Placental epithelial cell (primary cell): ENCODE measurements around the gene UCP3. TPM values are rescaled to one million over a fixed set of nuclear protein-coding genes. Genes with fewer than 3 reads are reported as not detected.

Source experiments
- total RNA-seq: library from RNA; depleted of rRNA; stranded (reverse); fragments of >200 nt; gene quantifications from 2 replicates; pipeline ENCODE4 v1.2.3, GENCODE V29; 2012

Gene UCP3
- 0.33 and 3.1 TPM in 2 replicates for total RNA-seq

GRCh38 chr11:74008373-74009229 is at the start of gene UCP3:
UCP3 (minus strand) TSS chr11:74009085; CDS start chr11:74007042, 2,043 bp downstream.

GRCh38 chr11:73982595-73982989 is 26.3 kb downstream of the UCP3 start, which contains the start of gene UCP2:
UCP2 (minus strand) TSS chr11:73982843; CDS start chr11:73978378, 4,465 bp downstream.

GRCh38 chr11:73950869-73951710 is 57.8 kb downstream of the UCP3 start, which contains the start of gene DNAJB13:
DNAJB13 (plus strand) TSS chr11:73951026; CDS start chr11:73951070, 44 bp downstream.

Other genes starting within 250 kb of the UCP3 start
- 113 and 240 TPM in 2 replicates for gene RAB6A, start 248.0 kb downstream of the UCP3 start, total RNA-seq
- gene MRPL48, start 221.2 kb downstream of the UCP3 start, total RNA-seq, result 25.9 and 30.9 TPM in 2 replicates
- gene COA4, start 132.2 kb downstream of the UCP3 start, total RNA-seq, result 39.3 and 45.9 TPM in 2 replicates
- gene PAAF1, start 132.1 kb downstream of the UCP3 start, total RNA-seq, result 8.2 and 12.2 TPM in 2 replicates
- gene DNAJB13, start 58.1 kb downstream of the UCP3 start, total RNA-seq, result not detected in 2 replicates
- 2.4 and 2.9 TPM in 2 replicates for gene UCP2, start 26.2 kb downstream of the UCP3 start, total RNA-seq
- gene C2CD3, start 161.9 kb upstream of the UCP3 start, total RNA-seq, result 15.3 and 17.5 TPM in 2 replicates
- gene PPME1, start 162.2 kb upstream of the UCP3 start, total RNA-seq, result 21.2 and 30.3 TPM in 2 replicates